Measurements from ENCODE around the gene RBM20.
A peak's percentile ranks its signal among the peaks of the same experiment; 100 is the strongest.
"Not testable (repeated sequence)": the region's sequence is repeated elsewhere in the genome, so short reads cannot be mapped to it uniquely, and the experiment has no call there.

RBM20 gene

GRCh38 chr10:110664483-110665420, 20.6 kb downstream of the RBM20 start:
- no peak for DNase-seq (ENCODE audit: low read depth, low spot score)
- no peaks in the 10 kb centered on the region for H3K4me1 ChIP-seq (ENCODE audit: insufficient read depth, insufficient read length)

GRCh38 chr10:110666259-110666658, 22.1 kb downstream of the RBM20 start:
- not testable (repeated sequence) for H3K36me3 ChIP-seq (ENCODE audit: insufficient read depth, insufficient read length, low read length); H3K9ac ChIP-seq (ENCODE audit: insufficient read length, low read depth); DNase-seq (ENCODE audit: low read depth, low spot score); H3K27me3 ChIP-seq (ENCODE audit: insufficient read depth, insufficient read length); H3K4me3 ChIP-seq (ENCODE audit: insufficient read length, low read depth); H3K4me1 ChIP-seq (ENCODE audit: insufficient read depth, insufficient read length); H3K9me3 ChIP-seq (ENCODE audit: insufficient read depth, low read length)

More at GRCh38 chr10:110664483-110665420, 20.6 kb downstream of the RBM20 start:
- TF ChIP-seq YY1 (IDR thresholded peaks at IDR 0.05; ENCODE audit: insufficient read depth, insufficient read length) (no peak), SUZ12 (IDR thresholded peaks at IDR 0.05; ENCODE audit: extremely low read depth, insufficient read depth, insufficient read length) (no peak), ZNF274 (IDR thresholded peaks at IDR 0.05; ENCODE audit: low read depth, low read length) (no peak)
- Histone ChIP-seq H3K9ac (ENCODE audit: insufficient read length, low read depth) (no peak overlapping the region), H3K4me3 (ENCODE audit: insufficient read length, low read depth) (no peak overlapping the region), H3K9me3 (ENCODE audit: insufficient read depth, low read length) (no peaks in the 10 kb centered on the region), H3K36me3 (ENCODE audit: insufficient read depth, insufficient read length, low read length) (no peaks in the 10 kb centered on the region), H3K27me3 (ENCODE audit: insufficient read depth, insufficient read length) (no peaks in the 10 kb centered on the region)

- H3K4me1 ChIP-seq (ENCODE audit: insufficient read depth, insufficient read length) = no peaks in the 10 kb centered on the region
- H3K4me3 ChIP-seq (ENCODE audit: insufficient read length, low read depth) = no peak overlapping the region
- H3K9me3 ChIP-seq (ENCODE audit: insufficient read depth, low read length) = no peaks in the 10 kb centered on the region
- no peak for DNase-seq (ENCODE audit: low read depth, low spot score)
- no peak for TF ChIP-seq ZNF274 (IDR thresholded peaks at IDR 0.05; ENCODE audit: low read depth, low read length)
- no peak for TF ChIP-seq YY1 (IDR thresholded peaks at IDR 0.05; ENCODE audit: insufficient read depth, insufficient read length)
- TF ChIP-seq SUZ12 (IDR thresholded peaks at IDR 0.05; ENCODE audit: extremely low read depth, insufficient read depth, insufficient read length) = no peak
- no peak overlapping the region for H3K9ac ChIP-seq (ENCODE audit: insufficient read length, low read depth)
- H3K36me3 ChIP-seq (ENCODE audit: insufficient read depth, insufficient read length, low read length) = no peaks in the 10 kb centered on the region
- H3K27me3 ChIP-seq (ENCODE audit: insufficient read depth, insufficient read length) = peaks cover 8% of the 10 kb centered on the region
Measured at GRCh38 chr10:110666673-110667072, 22.5 kb downstream of the RBM20 start.

GRCh38 chr10:110667620-110668343, 23.6 kb downstream of the RBM20 start:
- TF ChIP-seq ZNF274 (IDR thresholded peaks at IDR 0.05; ENCODE audit: low read depth, low read length) (no peak), SUZ12 (IDR thresholded peaks at IDR 0.05; ENCODE audit: extremely low read depth, insufficient read depth, insufficient read length) (no peak), YY1 (IDR thresholded peaks at IDR 0.05; ENCODE audit: insufficient read depth, insufficient read length) (no peak)
- Histone ChIP-seq H3K4me1 (ENCODE audit: insufficient read depth, insufficient read length) (no peaks in the 10 kb centered on the region), H3K27me3 (ENCODE audit: insufficient read depth, insufficient read length) (peaks cover 18% of the 10 kb centered on the region), H3K4me3 (ENCODE audit: insufficient read length, low read depth) (peak overlapping the region; percentile 20), H3K9ac (ENCODE audit: insufficient read length, low read depth) (no peak overlapping the region), H3K9me3 (ENCODE audit: insufficient read depth, low read length) (no peaks in the 10 kb centered on the region), H3K36me3 (ENCODE audit: insufficient read depth, insufficient read length, low read length) (no peaks in the 10 kb centered on the region)
- no peak for DNase-seq (ENCODE audit: low read depth, low spot score)

- peaks cover 22% of the 10 kb centered on the region for H3K27me3 ChIP-seq (ENCODE audit: insufficient read depth, insufficient read length)
Measured at GRCh38 chr10:110668443-110668842, 24.3 kb downstream of the RBM20 start.

GRCh38 chr10:110670335-110670734, 26.2 kb downstream of the RBM20 start:
- Histone ChIP-seq H3K27me3 (ENCODE audit: insufficient read depth, insufficient read length) (peaks cover 27% of the 10 kb centered on the region), H3K36me3 (ENCODE audit: insufficient read depth, insufficient read length, low read length) (no peaks in the 10 kb centered on the region), H3K9me3 (ENCODE audit: insufficient read depth, low read length) (no peaks in the 10 kb centered on the region), H3K9ac (ENCODE audit: insufficient read length, low read depth) (no peak overlapping the region), H3K4me3 (ENCODE audit: insufficient read length, low read depth) (no peak overlapping the region), H3K4me1 (ENCODE audit: insufficient read depth, insufficient read length) (no peaks in the 10 kb centered on the region)
- no peak for DNase-seq (ENCODE audit: low read depth, low spot score)
- TF ChIP-seq SUZ12 (IDR thresholded peaks at IDR 0.05; ENCODE audit: extremely low read depth, insufficient read depth, insufficient read length) = no peak

More at GRCh38 chr10:110668443-110668842, 24.3 kb downstream of the RBM20 start:
- H3K9me3 ChIP-seq (ENCODE audit: insufficient read depth, low read length) = no peaks in the 10 kb centered on the region
- DNase-seq (ENCODE audit: low read depth, low spot score) = no peak
- H3K4me3 ChIP-seq (ENCODE audit: insufficient read length, low read depth) = no peak overlapping the region
- H3K9ac ChIP-seq (ENCODE audit: insufficient read length, low read depth) = no peak overlapping the region
- TF ChIP-seq ZNF274 (IDR thresholded peaks at IDR 0.05; ENCODE audit: low read depth, low read length) (no peak), YY1 (IDR thresholded peaks at IDR 0.05; ENCODE audit: insufficient read depth, insufficient read length) (no peak), SUZ12 (IDR thresholded peaks at IDR 0.05; ENCODE audit: extremely low read depth, insufficient read depth, insufficient read length) (no peak)
- no peaks in the 10 kb centered on the region for H3K36me3 ChIP-seq (ENCODE audit: insufficient read depth, insufficient read length, low read length)
- H3K4me1 ChIP-seq (ENCODE audit: insufficient read depth, insufficient read length) = no peaks in the 10 kb centered on the region

- TF ChIP-seq ZNF274 (IDR thresholded peaks at IDR 0.05; ENCODE audit: low read depth, low read length) (no peak), SUZ12 (IDR thresholded peaks at IDR 0.05; ENCODE audit: extremely low read depth, insufficient read depth, insufficient read length) (no peak), YY1 (IDR thresholded peaks at IDR 0.05; ENCODE audit: insufficient read depth, insufficient read length) (no peak)
- DNase-seq (ENCODE audit: low read depth, low spot score) = no peak
- Histone ChIP-seq H3K4me1 (ENCODE audit: insufficient read depth, insufficient read length) (no peaks in the 10 kb centered on the region), H3K27me3 (ENCODE audit: insufficient read depth, insufficient read length) (peaks cover 27% of the 10 kb centered on the region), H3K36me3 (ENCODE audit: insufficient read depth, insufficient read length, low read length) (no peaks in the 10 kb centered on the region), H3K9ac (ENCODE audit: insufficient read length, low read depth) (peak overlapping the region; percentile 62), H3K4me3 (ENCODE audit: insufficient read length, low read depth) (peak overlapping the region; percentile 60), H3K9me3 (ENCODE audit: insufficient read depth, low read length) (no peaks in the 10 kb centered on the region)
Measured at GRCh38 chr10:110671788-110672579, 27.8 kb downstream of the RBM20 start.

Data from NT2/D1 (cell line).